ENCODE measurements around the gene CNTNAP3B.
"Not testable (repeated sequence)": the region's sequence is repeated elsewhere in the genome, so short reads cannot be mapped to it uniquely, and the experiment has no call there.

DNA sequence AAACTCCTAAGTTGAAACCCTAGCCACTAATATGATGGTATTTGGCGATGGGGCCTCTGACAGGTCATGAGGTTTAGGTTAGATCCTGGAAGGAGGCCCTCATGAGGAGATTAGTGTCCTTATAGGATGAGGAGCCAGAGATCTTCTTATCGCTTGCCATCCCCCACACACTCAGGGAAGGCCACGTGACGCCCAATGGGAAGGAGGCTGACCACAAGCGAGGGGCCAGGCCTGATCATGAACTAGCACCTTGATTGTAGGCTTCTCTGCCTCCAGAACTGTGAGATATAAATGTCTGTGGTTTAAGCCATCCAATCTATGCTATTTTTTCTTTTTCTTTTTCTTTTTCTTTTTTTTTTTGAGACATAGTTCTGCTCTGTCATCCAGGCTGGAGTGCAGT, 254.7 kb downstream of the CNTNAP3B start:
- TF ChIP-seq, protein P1, sequence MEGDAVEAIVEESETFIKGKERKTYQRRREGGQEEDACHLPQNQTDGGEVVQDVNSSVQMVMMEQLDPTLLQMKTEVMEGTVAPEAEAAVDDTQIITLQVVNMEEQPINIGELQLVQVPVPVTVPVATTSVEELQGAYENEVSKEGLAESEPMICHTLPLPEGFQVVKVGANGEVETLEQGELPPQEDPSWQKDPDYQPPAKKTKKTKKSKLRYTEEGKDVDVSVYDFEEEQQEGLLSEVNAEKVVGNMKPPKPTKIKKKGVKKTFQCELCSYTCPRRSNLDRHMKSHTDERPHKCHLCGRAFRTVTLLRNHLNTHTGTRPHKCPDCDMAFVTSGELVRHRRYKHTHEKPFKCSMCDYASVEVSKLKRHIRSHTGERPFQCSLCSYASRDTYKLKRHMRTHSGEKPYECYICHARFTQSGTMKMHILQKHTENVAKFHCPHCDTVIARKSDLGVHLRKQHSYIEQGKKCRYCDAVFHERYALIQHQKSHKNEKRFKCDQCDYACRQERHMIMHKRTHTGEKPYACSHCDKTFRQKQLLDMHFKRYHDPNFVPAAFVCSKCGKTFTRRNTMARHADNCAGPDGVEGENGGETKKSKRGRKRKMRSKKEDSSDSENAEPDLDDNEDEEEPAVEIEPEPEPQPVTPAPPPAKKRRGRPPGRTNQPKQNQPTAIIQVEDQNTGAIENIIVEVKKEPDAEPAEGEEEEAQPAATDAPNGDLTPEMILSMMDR (IDR thresholded peaks at IDR 0.05), result not testable (repeated sequence)
- TF ChIP-seq EZH2, EZH2phosphoT487 (IDR thresholded peaks at IDR 0.05): not testable (repeated sequence)
